ENCODE data around the gene MEF2C. TPM values are rescaled to one million over a fixed set of nuclear protein-coding genes. Genes with fewer than 3 reads are reported as not detected.

Gene MEF2C
- total and polyA plus RNA-seq, 3 experiments from 2014 or later: 0.31 to 0.85 TPM; not detected in 1

GRCh38 chr5:88885002-88885401, 2.0 kb upstream of the MEF2C start:
- no peaks in the 10 kb centered on the region for H3K27me3 ChIP-seq (ENCODE audit: insufficient read depth, low read length, poor library complexity, severe bottlenecking)
- no peaks in the 10 kb centered on the region for H3K36me3 ChIP-seq (ENCODE audit: insufficient read depth, low read length)
- H3K27ac ChIP-seq (ENCODE audit: low read depth, low read length): no peak overlapping the region
- Mint-ChIP-seq H3K27me3 (peaks cover 19 to 70% of the 10 kb centered on the region in 2 donors), H3K27ac (no peak overlapping the region), H3K4me3 (peak overlapping the region in 1 of 7 donors; percentile 11), H3K36me3 (no peaks in the 10 kb centered on the region), H3K9me3 (peaks cover 0 to 2% (median 0%) of the 10 kb centered on the region in 5 donors), H3K4me1 (peaks cover 16 to 25% (median 25%) of the 10 kb centered on the region in 3 donors)
- POLR2A ChIA-PET: no interaction called here
- no peaks in the 10 kb centered on the region for H3K4me1 ChIP-seq (ENCODE audit: insufficient read depth, low read length)
- H3K9me3 ChIP-seq (ENCODE audit: low read length): no peaks in the 10 kb centered on the region
- DNase-seq: no peak
- CTCF ChIA-PET: no interaction called here
- no peak overlapping the region for H3K4me3 ChIP-seq (ENCODE audit: low read length)

GRCh38 chr5:88884608-88884877, 1.6 kb upstream of the MEF2C start:
- no peak overlapping the region for H3K4me3 ChIP-seq (ENCODE audit: low read length)
- no peak overlapping the region for H3K27ac Mint-ChIP-seq
- H3K36me3 ChIP-seq (ENCODE audit: insufficient read depth, low read length): no peaks in the 10 kb centered on the region
- DNase-seq: no peak
- peak overlapping the region in 5 of 7 donors; percentile 11 to 89 (median 31) for H3K4me3 Mint-ChIP-seq
- H3K27me3 ChIP-seq (ENCODE audit: insufficient read depth, low read length, poor library complexity, severe bottlenecking): no peaks in the 10 kb centered on the region
- peaks cover 0 to 2% (median 0%) of the 10 kb centered on the region in 5 donors for H3K9me3 Mint-ChIP-seq
- ChIA-PET CTCF (no interaction called here), POLR2A (no interaction called here)
- H3K27ac ChIP-seq (ENCODE audit: low read depth, low read length): peak overlapping the region; percentile 57
- peaks cover 19 to 70% of the 10 kb centered on the region in 2 donors for H3K27me3 Mint-ChIP-seq
- no peaks in the 10 kb centered on the region for H3K4me1 ChIP-seq (ENCODE audit: insufficient read depth, low read length)
- no peaks in the 10 kb centered on the region for H3K36me3 Mint-ChIP-seq
- no peaks in the 10 kb centered on the region for H3K9me3 ChIP-seq (ENCODE audit: low read length)
- H3K4me1 Mint-ChIP-seq: peaks cover 16 to 25% (median 25%) of the 10 kb centered on the region in 3 donors

- peaks cover 17 to 68% of the 10 kb centered on the region in 2 donors for H3K27me3 Mint-ChIP-seq
- POLR2A ChIA-PET: no interaction called here
Observed at GRCh38 chr5:88883836-88884607, 1.0 kb upstream of the MEF2C start.

GRCh38 chr5:88882276-88883038, 527 bp downstream of the MEF2C start:
- H3K4me1 Mint-ChIP-seq: peaks cover 16 to 25% (median 25%) of the 10 kb centered on the region in 3 donors
- no peaks in the 10 kb centered on the region for H3K36me3 ChIP-seq (ENCODE audit: insufficient read depth, low read length)
- ChIA-PET CTCF (no interaction called here), POLR2A (no interaction called here)
- H3K4me1 ChIP-seq (ENCODE audit: insufficient read depth, low read length): no peaks in the 10 kb centered on the region
- peak overlapping the region; percentile 23 for H3K4me3 ChIP-seq (ENCODE audit: low read length)
- no peaks in the 10 kb centered on the region for H3K36me3 Mint-ChIP-seq
- peaks cover 15 to 57% of the 10 kb centered on the region in 2 donors for H3K27me3 Mint-ChIP-seq
- H3K27ac Mint-ChIP-seq: peak overlapping the region in 1 of 8 donors; percentile 22
- peak overlapping the region; percentile 32 for H3K27ac ChIP-seq (ENCODE audit: low read depth, low read length)
- peak overlapping the region; percentile 29 to 91 (median 79) for H3K4me3 Mint-ChIP-seq
- no peaks in the 10 kb centered on the region for H3K9me3 ChIP-seq (ENCODE audit: low read length)
- no peak for DNase-seq
- H3K9me3 Mint-ChIP-seq: peaks cover 0 to 2% (median 0%) of the 10 kb centered on the region in 5 donors
- H3K27me3 ChIP-seq (ENCODE audit: insufficient read depth, low read length, poor library complexity, severe bottlenecking): no peaks in the 10 kb centered on the region

More at GRCh38 chr5:88883836-88884607, 1.0 kb upstream of the MEF2C start:
- no peaks in the 10 kb centered on the region for H3K36me3 Mint-ChIP-seq
- no peak for DNase-seq
- peaks cover 16 to 25% (median 25%) of the 10 kb centered on the region in 3 donors for H3K4me1 Mint-ChIP-seq
- H3K27ac Mint-ChIP-seq: peak overlapping the region in 1 of 8 donors; percentile 57
- H3K4me3 ChIP-seq (ENCODE audit: low read length): peak overlapping the region; percentile 14
- CTCF ChIA-PET: no interaction called here
- no peaks in the 10 kb centered on the region for H3K9me3 ChIP-seq (ENCODE audit: low read length)
- peaks cover 0 to 2% (median 0%) of the 10 kb centered on the region in 5 donors for H3K9me3 Mint-ChIP-seq
- peak overlapping the region; percentile 74 to 91 (median 81) for H3K4me3 Mint-ChIP-seq
- peak overlapping the region; percentile 57 for H3K27ac ChIP-seq (ENCODE audit: low read depth, low read length)
- no peaks in the 10 kb centered on the region for H3K4me1 ChIP-seq (ENCODE audit: insufficient read depth, low read length)
- H3K27me3 ChIP-seq (ENCODE audit: insufficient read depth, low read length, poor library complexity, severe bottlenecking): no peaks in the 10 kb centered on the region
- H3K36me3 ChIP-seq (ENCODE audit: insufficient read depth, low read length): no peaks in the 10 kb centered on the region

DNA sequence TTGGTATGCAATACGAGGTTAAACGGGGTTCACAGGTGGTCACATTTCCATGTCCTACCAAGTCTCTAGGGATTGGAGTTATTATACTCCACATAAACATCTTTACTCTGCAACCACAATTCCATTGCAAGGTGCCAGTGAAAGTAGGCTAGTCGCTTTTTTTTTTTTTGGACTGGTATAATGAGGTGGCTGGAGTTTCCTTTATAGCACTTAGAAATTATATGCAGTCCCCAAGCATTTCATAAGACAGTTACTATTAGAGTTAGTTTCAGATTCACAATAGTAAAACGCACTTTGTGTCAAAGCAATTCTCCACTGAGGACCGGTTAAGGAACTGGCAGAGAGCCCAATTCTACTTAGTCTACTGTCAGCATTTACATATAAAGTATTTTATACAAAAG, 1.4 kb downstream of the MEF2C start:
- Mint-ChIP-seq H3K4me1 (peaks cover 16 to 25% (median 25%) of the 10 kb centered on the region in 3 donors), H3K9me3 (peaks cover 0 to 2% (median 0%) of the 10 kb centered on the region in 5 donors), H3K27me3 (peaks cover 15 to 57% of the 10 kb centered on the region in 2 donors), H3K36me3 (no peaks in the 10 kb centered on the region), H3K4me3 (no peak overlapping the region), H3K27ac (no peak overlapping the region)
- Histone ChIP-seq H3K27ac (ENCODE audit: low read depth, low read length) (peak overlapping the region; percentile 32), H3K4me1 (ENCODE audit: insufficient read depth, low read length) (no peaks in the 10 kb centered on the region), H3K9me3 (ENCODE audit: low read length) (no peaks in the 10 kb centered on the region), H3K27me3 (ENCODE audit: insufficient read depth, low read length, poor library complexity, severe bottlenecking) (no peaks in the 10 kb centered on the region), H3K4me3 (ENCODE audit: low read length) (no peak overlapping the region), H3K36me3 (ENCODE audit: insufficient read depth, low read length) (no peaks in the 10 kb centered on the region)
- DNase-seq: no peak
- CTCF ChIA-PET: no interaction called here
- POLR2A ChIA-PET: no interaction called here

DNA sequence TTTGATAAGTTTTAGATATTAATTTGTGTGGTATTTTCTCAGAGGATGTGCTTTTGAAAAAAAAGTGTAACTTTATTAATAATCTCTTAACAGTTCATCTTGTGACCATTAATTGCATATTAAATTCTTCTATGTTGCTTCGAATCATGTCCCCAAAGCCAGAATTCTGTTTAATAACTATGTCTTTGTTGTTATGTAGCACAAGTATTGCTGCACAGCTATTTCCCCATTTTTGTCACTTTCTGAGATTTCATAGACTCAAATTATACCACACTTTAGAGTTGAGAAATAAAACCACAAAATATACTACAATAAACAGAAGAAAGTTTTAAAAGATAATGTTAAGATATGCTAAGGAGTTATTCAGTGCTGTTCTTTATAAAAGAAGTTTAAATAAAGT, 2.8 kb downstream of the MEF2C start:
- Mint-ChIP-seq H3K9me3 (peaks cover 0 to 2% (median 0%) of the 10 kb centered on the region in 5 donors), H3K36me3 (no peaks in the 10 kb centered on the region), H3K4me3 (no peak overlapping the region), H3K4me1 (peaks cover 16 to 25% (median 25%) of the 10 kb centered on the region in 3 donors), H3K27me3 (peaks cover 15 to 50% of the 10 kb centered on the region in 2 donors), H3K27ac (no peak overlapping the region)
- Histone ChIP-seq H3K36me3 (ENCODE audit: insufficient read depth, low read length) (no peaks in the 10 kb centered on the region), H3K4me1 (ENCODE audit: insufficient read depth, low read length) (no peaks in the 10 kb centered on the region), H3K27ac (ENCODE audit: low read depth, low read length) (no peak overlapping the region), H3K9me3 (ENCODE audit: low read length) (no peaks in the 10 kb centered on the region), H3K4me3 (ENCODE audit: low read length) (no peak overlapping the region), H3K27me3 (ENCODE audit: insufficient read depth, low read length, poor library complexity, severe bottlenecking) (no peaks in the 10 kb centered on the region)
- ChIA-PET CTCF (no interaction called here), POLR2A (no interaction called here)
- DNase-seq: no peak

DNA sequence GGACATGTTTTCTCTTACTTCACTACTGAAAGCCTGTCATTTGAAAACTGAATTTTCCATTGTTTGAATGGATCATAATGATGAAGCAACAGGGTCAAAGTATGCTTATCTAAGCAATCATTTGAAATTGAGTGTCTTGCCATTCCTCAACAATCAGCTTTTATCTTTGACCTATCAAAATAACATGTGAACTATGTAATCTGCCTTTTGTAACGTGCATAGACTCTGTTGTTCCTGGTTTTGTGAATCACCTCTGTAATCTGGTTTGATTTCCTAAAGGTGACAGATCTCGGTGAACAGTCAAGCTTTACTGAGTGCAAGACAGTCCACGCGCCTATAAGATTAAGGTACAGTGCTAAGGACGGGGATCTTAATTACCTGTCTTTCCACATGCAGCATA, 3.3 kb downstream of the MEF2C start:
- H3K9me3 Mint-ChIP-seq: peaks cover 0 to 2% (median 0%) of the 10 kb centered on the region in 5 donors
- Histone ChIP-seq H3K9me3 (ENCODE audit: low read length) (no peaks in the 10 kb centered on the region), H3K36me3 (ENCODE audit: insufficient read depth, low read length) (no peaks in the 10 kb centered on the region), H3K27ac (ENCODE audit: low read depth, low read length) (no peak overlapping the region), H3K4me1 (ENCODE audit: insufficient read depth, low read length) (no peaks in the 10 kb centered on the region), H3K27me3 (ENCODE audit: insufficient read depth, low read length, poor library complexity, severe bottlenecking) (no peaks in the 10 kb centered on the region), H3K4me3 (ENCODE audit: low read length) (no peak overlapping the region)
- no peak overlapping the region for H3K27ac Mint-ChIP-seq
- CTCF ChIA-PET: no interaction called here
- H3K4me3 Mint-ChIP-seq: no peak overlapping the region
- peaks cover 14 to 45% of the 10 kb centered on the region in 2 donors for H3K27me3 Mint-ChIP-seq
- no peak for DNase-seq
- POLR2A ChIA-PET: no interaction called here
- no peaks in the 10 kb centered on the region for H3K36me3 Mint-ChIP-seq
- H3K4me1 Mint-ChIP-seq: peaks cover 16 to 25% (median 25%) of the 10 kb centered on the region in 3 donors

DNA sequence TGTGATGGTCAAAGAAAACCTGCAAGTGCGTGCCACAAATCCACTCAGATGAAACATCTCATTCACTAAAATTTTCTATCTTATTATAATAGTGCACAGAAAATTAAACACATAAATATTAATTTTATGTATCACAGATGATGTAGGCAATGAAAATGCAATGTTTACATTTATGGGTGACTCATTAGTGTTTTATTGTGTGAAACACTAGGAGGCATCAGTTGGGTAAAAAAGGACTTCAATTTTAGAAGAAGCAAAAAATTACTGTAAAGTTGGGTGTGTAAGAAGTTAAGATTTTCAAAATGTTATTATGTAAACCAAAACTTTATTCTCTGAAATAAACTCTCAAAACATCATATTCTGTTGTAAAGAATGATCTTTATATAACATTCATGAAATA, 4.0 kb downstream of the MEF2C start:
- peaks cover 12 to 19% (median 17%) of the 10 kb centered on the region in 3 donors for H3K4me1 Mint-ChIP-seq
- no peaks in the 10 kb centered on the region for H3K9me3 Mint-ChIP-seq
- Histone ChIP-seq H3K4me1 (ENCODE audit: insufficient read depth, low read length) (no peaks in the 10 kb centered on the region), H3K27me3 (ENCODE audit: insufficient read depth, low read length, poor library complexity, severe bottlenecking) (no peaks in the 10 kb centered on the region), H3K36me3 (ENCODE audit: insufficient read depth, low read length) (no peaks in the 10 kb centered on the region), H3K4me3 (ENCODE audit: low read length) (no peak overlapping the region), H3K9me3 (ENCODE audit: low read length) (no peaks in the 10 kb centered on the region), H3K27ac (ENCODE audit: low read depth, low read length) (no peak overlapping the region)
- ChIA-PET POLR2A (no interaction called here), CTCF (no interaction called here)
- no peak overlapping the region for H3K4me3 Mint-ChIP-seq
- DNase-seq: no peak
- H3K36me3 Mint-ChIP-seq: no peaks in the 10 kb centered on the region
- H3K27me3 Mint-ChIP-seq: peaks cover 13 to 37% of the 10 kb centered on the region in 2 donors
- no peak overlapping the region for H3K27ac Mint-ChIP-seq
